Activated CD8-positive, alpha-beta memory T cell treated with anti-CD3 and anti-CD28 coated beads for 24 hours (primary cell): ENCODE data around the gene EPOP.
"Not testable (repeated sequence)": the region's sequence is repeated elsewhere in the genome, so short reads cannot be mapped to it uniquely, and the experiment has no call there.

ENCODE experiments used
- DNase-seq: peaks from one replicate; pipeline ENCODE4 v3.0.0-alpha.2; 2020

Gene EPOP

GRCh38 chr17:38637951-38638350 is 36.8 kb downstream of the EPOP start:
- no peak for DNase-seq

- no peak for DNase-seq
Measured at GRCh38 chr17:38636054-38636453, 38.7 kb downstream of the EPOP start.

DNA sequence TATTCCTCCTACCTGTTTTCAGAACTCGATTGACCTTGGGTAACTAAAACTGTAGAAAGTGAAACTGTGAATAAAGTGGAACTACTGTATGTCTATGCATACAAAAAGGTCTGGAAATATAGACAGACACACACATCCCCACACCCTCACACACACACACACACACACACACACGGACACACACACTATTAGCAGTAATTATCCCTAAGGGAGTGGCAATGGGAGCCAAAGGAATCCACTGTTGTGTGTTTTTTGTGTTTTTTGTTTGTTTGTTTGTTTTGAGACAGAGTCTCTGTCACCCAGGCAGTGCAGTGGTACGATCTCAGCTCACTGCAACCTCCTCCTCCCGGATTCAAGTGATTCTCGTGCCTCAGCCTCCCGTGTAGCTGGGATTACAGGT is 42.4 kb downstream of the EPOP start:
- no peak for DNase-seq

DNA sequence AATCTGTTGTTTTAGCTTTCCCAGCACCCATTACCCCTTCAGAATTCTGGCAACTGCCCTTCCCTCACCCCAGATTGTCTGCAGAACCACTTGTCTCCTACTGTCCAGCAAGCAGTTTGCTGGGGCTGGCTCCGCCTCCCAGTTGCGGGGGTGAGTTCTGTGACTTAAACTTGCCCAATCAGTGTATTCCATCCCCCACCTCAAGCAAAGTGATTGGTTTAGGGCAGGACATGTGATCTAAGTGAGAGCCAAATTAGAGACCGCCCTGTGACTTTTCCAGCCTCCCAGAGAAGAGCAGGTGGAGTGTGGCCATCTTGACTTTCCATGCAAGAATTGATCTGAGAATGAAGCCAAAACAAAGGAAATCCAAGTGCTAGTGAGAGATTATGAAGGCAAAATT is 46.3 kb downstream of the EPOP start:
- no peak for DNase-seq

DNA sequence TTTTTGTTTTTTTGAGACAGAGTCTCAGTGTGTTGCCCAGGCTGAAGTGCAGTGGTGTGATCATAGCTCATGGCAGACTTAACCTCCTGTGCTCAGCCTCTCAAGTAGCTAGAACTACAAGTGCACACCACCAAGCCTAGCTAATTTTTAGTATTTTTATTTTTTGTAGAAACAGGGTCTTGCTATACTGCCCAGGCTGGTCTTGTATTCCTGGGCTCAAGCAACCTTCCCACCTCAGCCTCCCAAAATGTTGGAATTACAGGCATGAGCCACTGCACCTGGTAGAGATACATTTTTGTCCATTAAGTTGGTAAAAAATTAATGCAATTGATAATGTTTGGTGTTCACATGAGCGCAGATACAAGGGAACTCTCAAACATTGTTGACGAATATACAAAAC is 46.8 kb downstream of the EPOP start:
- no peak for DNase-seq

- DNase-seq = not testable (repeated sequence)
Measured at GRCh38 chr17:38626606-38627226, 48.0 kb downstream of the EPOP start.

- no peak for DNase-seq
Measured at GRCh38 chr17:38625482-38625881, 49.3 kb downstream of the EPOP start.

- not testable (repeated sequence) for DNase-seq
Measured at GRCh38 chr17:38624782-38625355, 49.9 kb downstream of the EPOP start.
